ENCODE results near the gene TRAM2.

TRAM2 gene

DNA sequence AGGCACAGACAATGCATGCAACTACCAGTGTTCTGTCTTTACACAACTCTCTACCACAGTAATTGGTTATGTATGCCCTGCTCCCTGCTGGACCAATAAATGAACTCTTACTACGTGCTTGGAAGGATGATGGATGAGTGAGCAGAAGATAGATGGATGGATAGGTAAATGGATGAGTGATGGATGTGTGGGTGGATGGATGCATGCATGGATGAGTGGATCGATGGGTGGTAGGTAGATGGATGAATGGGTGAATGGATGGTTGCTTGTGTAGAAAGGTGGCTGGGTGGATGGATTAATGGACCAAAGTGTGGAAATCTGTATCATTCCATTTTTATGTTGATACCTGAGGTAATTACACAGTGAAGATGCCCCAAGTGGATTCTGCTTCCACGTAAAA, 10.1 kb upstream of the TRAM2 start:
- Histone ChIP-seq H3K36me3 (peaks cover 0 to 11% (median 3%) of the 10 kb centered on the region in 3 donors), H3K27me3 (no peaks in the 10 kb centered on the region), H3K9me3 (no peaks in the 10 kb centered on the region), H3K4me1 (peaks cover 0 to 7% (median 3%) of the 10 kb centered on the region in 4 donors), H3K27ac (no peak overlapping the region), H3K4me3 (no peak overlapping the region)
- intact Hi-C loops (cut with DNase I; ENCODE audit: low total_unique reads): no loop called here
- TF ChIP-seq, protein P1, sequence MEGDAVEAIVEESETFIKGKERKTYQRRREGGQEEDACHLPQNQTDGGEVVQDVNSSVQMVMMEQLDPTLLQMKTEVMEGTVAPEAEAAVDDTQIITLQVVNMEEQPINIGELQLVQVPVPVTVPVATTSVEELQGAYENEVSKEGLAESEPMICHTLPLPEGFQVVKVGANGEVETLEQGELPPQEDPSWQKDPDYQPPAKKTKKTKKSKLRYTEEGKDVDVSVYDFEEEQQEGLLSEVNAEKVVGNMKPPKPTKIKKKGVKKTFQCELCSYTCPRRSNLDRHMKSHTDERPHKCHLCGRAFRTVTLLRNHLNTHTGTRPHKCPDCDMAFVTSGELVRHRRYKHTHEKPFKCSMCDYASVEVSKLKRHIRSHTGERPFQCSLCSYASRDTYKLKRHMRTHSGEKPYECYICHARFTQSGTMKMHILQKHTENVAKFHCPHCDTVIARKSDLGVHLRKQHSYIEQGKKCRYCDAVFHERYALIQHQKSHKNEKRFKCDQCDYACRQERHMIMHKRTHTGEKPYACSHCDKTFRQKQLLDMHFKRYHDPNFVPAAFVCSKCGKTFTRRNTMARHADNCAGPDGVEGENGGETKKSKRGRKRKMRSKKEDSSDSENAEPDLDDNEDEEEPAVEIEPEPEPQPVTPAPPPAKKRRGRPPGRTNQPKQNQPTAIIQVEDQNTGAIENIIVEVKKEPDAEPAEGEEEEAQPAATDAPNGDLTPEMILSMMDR (IDR thresholded peaks at IDR 0.05): no peak
- DNase-seq: no peak

DNA sequence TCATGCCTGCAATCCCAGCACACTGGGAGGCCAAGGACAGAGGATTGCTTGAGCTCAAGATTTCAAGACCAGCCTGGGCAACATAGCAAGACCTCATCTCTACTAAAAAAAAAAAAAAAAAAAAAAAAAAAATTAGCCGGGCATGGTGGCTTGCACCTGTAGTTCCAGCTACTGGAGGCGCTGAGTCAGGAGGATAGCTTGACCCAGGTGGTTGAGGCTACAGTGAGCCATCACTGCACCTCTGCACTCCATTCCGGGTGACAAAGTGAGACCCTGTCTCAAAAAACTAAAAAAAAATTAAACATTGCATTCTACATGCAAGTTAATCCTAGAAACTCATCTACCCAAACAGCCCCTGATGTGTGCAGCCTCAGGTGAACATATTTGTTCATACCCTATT, 7.3 kb upstream of the TRAM2 start:
- H3K27ac ChIP-seq: no peak overlapping the region
- H3K36me3 ChIP-seq: peaks cover 0 to 11% (median 3%) of the 10 kb centered on the region in 3 donors
- no peak overlapping the region for H3K4me3 ChIP-seq
- intact Hi-C loops (cut with DNase I; ENCODE audit: low total_unique reads): no loop called here
- H3K27me3 ChIP-seq: no peaks in the 10 kb centered on the region
- TF ChIP-seq, protein P1 (IDR thresholded peaks at IDR 0.05): no peak
- H3K9me3 ChIP-seq: no peaks in the 10 kb centered on the region
- no peak for DNase-seq
- H3K4me1 ChIP-seq: peaks cover 0 to 7% (median 0%) of the 10 kb centered on the region in 4 donors

DNA sequence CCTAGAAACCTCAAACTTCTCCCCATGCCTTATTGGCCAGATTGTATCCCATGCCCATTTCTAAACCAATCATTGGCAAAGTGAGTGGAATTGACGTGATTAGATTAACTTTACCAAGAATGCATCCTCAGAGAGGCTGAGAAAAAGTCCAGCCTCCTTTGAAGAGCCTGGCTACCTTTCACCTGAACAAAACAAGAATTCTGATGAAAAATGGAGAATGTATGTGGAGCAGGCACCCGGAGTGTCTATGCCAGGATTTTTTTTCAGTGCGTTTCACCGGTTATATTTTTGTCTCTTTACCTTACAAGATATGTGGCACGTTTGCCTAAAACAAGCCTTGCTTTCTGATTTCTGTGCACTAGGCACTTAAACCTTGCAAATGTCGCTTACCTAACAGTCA, 6.1 kb upstream of the TRAM2 start:
- Histone ChIP-seq H3K36me3 (peaks cover 0 to 11% (median 3%) of the 10 kb centered on the region in 3 donors), H3K9me3 (no peaks in the 10 kb centered on the region), H3K27me3 (no peaks in the 10 kb centered on the region), H3K4me3 (no peak overlapping the region), H3K4me1 (peaks cover 0 to 4% (median 2%) of the 10 kb centered on the region in 4 donors), H3K27ac (no peak overlapping the region)
- no peak for DNase-seq
- intact Hi-C loops (cut with DNase I; ENCODE audit: low total_unique reads): no loop called here
- TF ChIP-seq, protein P1 (IDR thresholded peaks at IDR 0.05): no peak

DNA sequence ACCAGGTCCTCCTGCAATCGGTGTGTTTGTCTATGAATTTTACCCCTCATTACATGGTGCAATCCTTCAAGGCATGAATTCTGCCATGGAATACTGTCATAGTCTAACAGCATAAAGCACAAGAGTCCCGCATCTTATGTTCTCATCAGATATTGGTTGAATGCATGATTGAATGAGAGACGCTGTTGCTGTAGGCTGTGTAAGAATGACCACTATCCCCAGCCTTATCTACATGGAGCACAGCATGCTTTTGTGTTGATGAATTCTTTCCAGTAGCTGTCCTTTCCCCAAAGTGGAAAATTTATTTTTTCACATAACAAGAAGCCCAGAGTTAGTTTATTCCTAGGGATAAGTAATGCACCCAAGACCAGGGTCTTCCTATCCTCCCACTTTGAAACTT, 5.6 kb upstream of the TRAM2 start:
- no peak overlapping the region for H3K4me3 ChIP-seq
- H3K36me3 ChIP-seq: peaks cover 0 to 11% (median 3%) of the 10 kb centered on the region in 3 donors
- H3K4me1 ChIP-seq: peaks cover 0 to 8% (median 3%) of the 10 kb centered on the region in 4 donors
- TF ChIP-seq, protein P1 (IDR thresholded peaks at IDR 0.05): no peak
- no peaks in the 10 kb centered on the region for H3K9me3 ChIP-seq
- no peak overlapping the region for H3K27ac ChIP-seq
- no peak for DNase-seq
- H3K27me3 ChIP-seq: no peaks in the 10 kb centered on the region
- intact Hi-C loops (cut with DNase I; ENCODE audit: low total_unique reads): no loop called here

DNA sequence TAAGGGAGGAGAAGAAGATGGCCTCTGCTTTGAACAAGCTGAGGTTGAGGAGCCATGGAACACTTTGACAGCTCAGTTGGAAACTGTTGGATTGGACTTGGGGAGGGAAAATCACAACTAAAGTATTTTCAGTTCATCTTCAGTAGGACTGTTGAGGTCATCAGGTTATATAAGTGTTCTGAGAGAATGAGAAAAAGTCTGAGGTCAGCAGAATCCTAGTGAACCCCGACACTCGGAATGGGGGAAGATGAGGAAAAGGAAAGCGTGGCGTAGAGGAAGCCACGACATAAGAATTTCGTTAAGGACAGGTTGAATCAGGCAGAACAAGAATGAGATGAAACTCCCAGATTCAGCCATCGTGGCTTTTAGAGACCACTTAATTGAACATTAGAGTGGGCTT, 4.0 kb upstream of the TRAM2 start:
- intact Hi-C loops (cut with DNase I; ENCODE audit: low total_unique reads): no loop called here

More for the DNA sequence above, 4.0 kb upstream of the TRAM2 start:
- H3K4me1 ChIP-seq: peaks cover 0 to 9% (median 3%) of the 10 kb centered on the region in 4 donors
- no peaks in the 10 kb centered on the region for H3K27me3 ChIP-seq
- H3K4me3 ChIP-seq: no peak overlapping the region
- TF ChIP-seq, protein P1 (IDR thresholded peaks at IDR 0.05): no peak
- DNase-seq: no peak
- no peak overlapping the region for H3K27ac ChIP-seq
- H3K9me3 ChIP-seq: no peaks in the 10 kb centered on the region
- peaks cover 0 to 11% (median 3%) of the 10 kb centered on the region in 3 donors for H3K36me3 ChIP-seq

All from tibial artery (tissue), 4 donors.